HepG2 (cell line): ENCODE results near the gene IFITM10. TPM values are rescaled to one million over a fixed set of nuclear protein-coding genes. Genes with fewer than 3 reads are reported as not detected.

Experiments
- BCL3 ChIP-seq: sonication (generic); formaldehyde crosslinking; IDR thresholded peaks from 2 replicates; pipeline ENCODE4 v1.5.1; 2020; ENCODE audit warnings: mild to moderate bottlenecking, missing genetic modification reagents, moderate library complexity
- HMG20A ChIP-seq: IDR thresholded peaks from 2 replicates; pipeline ENCODE4 v1.6.1; 2016; ENCODE audit warnings: borderline replicate concordance
- IRF9 ChIP-seq: sonication (generic); formaldehyde crosslinking; IDR thresholded peaks from 2 replicates; pipeline ENCODE4 v1.8.0; 2022; ENCODE audit warnings: missing genetic modification reagents, mild to moderate bottlenecking, borderline replicate concordance
- KLF12 ChIP-seq: sonication (generic); formaldehyde crosslinking; IDR thresholded peaks from 2 replicates; pipeline ENCODE4 v1.4.0; 2020; ENCODE audit warnings: missing genetic modification reagents, borderline replicate concordance
- MIER2 ChIP-seq: IDR thresholded peaks from 2 replicates; pipeline ENCODE4 v1.6.1; 2016; ENCODE audit warnings: missing biosample characterization, missing genetic modification reagents
- MIER3 ChIP-seq: IDR thresholded peaks from 2 replicates; pipeline ENCODE4 v1.6.1; 2016; ENCODE audit warnings: missing compliant biosample characterization, borderline replicate concordance
- PHF8 ChIP-seq: sonication (generic); formaldehyde crosslinking; IDR thresholded peaks from 2 replicates; pipeline ENCODE4 v1.5.0; 2020; ENCODE audit warnings: missing genetic modification reagents
- RELA ChIP-seq: sonication (generic); formaldehyde crosslinking; IDR thresholded peaks from 2 replicates; pipeline ENCODE4 v1.4.0; 2020; ENCODE audit warnings: missing genetic modification reagents
- SP4 ChIP-seq: sonication (generic); formaldehyde crosslinking; IDR thresholded peaks from 2 replicates; pipeline ENCODE4 v1.8.1; 2023; ENCODE audit warnings: mild to moderate bottlenecking, missing genetic modification reagents
- SRSF9 ChIP-seq: fragments of 200-400 bp; formaldehyde crosslinking; IDR thresholded peaks from 2 replicates; pipeline ENCODE4 v1.6.1; 2018; ENCODE audit warnings: borderline replicate concordance, mild to moderate bottlenecking, low read depth, low read length; ENCODE audit not compliant: insufficient read depth, poor library complexity, severe bottlenecking
- ZFAT ChIP-seq: sonication (generic); formaldehyde crosslinking; conservative IDR thresholded peaks from 2 replicates; pipeline ENCODE4 v1.8.1; 2023; ENCODE audit warnings: missing genetic modification reagents, inconsistent platforms
- ZMYM3 ChIP-seq: sonication (generic); formaldehyde crosslinking; IDR thresholded peaks from 2 replicates; pipeline ENCODE4 v1.5.1; 2020; ENCODE audit warnings: mild to moderate bottlenecking, missing genetic modification reagents
- ZNF276 ChIP-seq: sonication (generic); formaldehyde crosslinking; IDR thresholded peaks from 2 replicates; pipeline ENCODE4 v1.4.0; 2020; ENCODE audit warnings: mild to moderate bottlenecking, low read depth, missing genetic modification reagents
- ZNF34 ChIP-seq: sonication (generic); formaldehyde crosslinking; IDR thresholded peaks from 2 replicates; pipeline ENCODE4 v1.4.0; 2020; ENCODE audit warnings: mild to moderate bottlenecking, missing genetic modification reagents, borderline replicate concordance
- ZNF350 ChIP-seq: sonication (generic); formaldehyde crosslinking; IDR thresholded peaks from 2 replicates; pipeline ENCODE4 v1.4.0; 2020; ENCODE audit warnings: mild to moderate bottlenecking, low read depth, missing genetic modification reagents, borderline replicate concordance
- ZNF746 ChIP-seq: sonication (generic); formaldehyde crosslinking; IDR thresholded peaks from 2 replicates; pipeline ENCODE4 v1.8.0; 2022; ENCODE audit warnings: mild to moderate bottlenecking, missing genetic modification reagents
- polyA plus RNA-seq, 8 experiments: library from polyadenylated mRNA; depleted of rRNA in 3 of 8; stranded (reverse) in 7 of 8; unstranded in 1 of 8; fragments of >200 nt; fragmentation: Illumina TruSeq in 4 of 8; extraction: Trizol in 4 of 8; gene quantifications; 2 replicates each; pipeline versions ENCODE4 v1.2.1 to v1.2.3, GENCODE V29; 2011 to 2016; ENCODE audit warnings: low read depth in 4 of 8, missing spikeins in 1 of 8, mixed read lengths in 1 of 8; ENCODE audit not compliant: insufficient read depth in 1 of 8
- total RNA-seq, 5 experiments: library from RNA; depleted of rRNA; stranded (reverse); fragments of >200 nt; fragmentation: Illumina TruSeq; extraction: Trizol; gene quantifications; 2 replicates each; pipeline ENCODE4 v1.2.3, GENCODE V29; 2016; ENCODE audit warnings: low read depth in 1 of 5

The IFITM10 gene
- total and polyA plus RNA-seq, 2 of the 13 experiments (the other 11 are each of a cell fraction or from before 2014, with no cell fraction given) = 0.09 to 0.13 TPM

- TF ChIP-seq ZFAT (CRISPR knock-in tag) (no peak), IRF9 (CRISPR knock-in tag) (peak; percentile 60), ZNF746 (CRISPR knock-in tag) (no peak), MIER3 (CRISPR knock-in tag) (peak; percentile 53; the same call in 1 of the 2 replicates), KLF12 (CRISPR knock-in tag) (no peak), BCL3 (CRISPR knock-in tag) (peak; percentile 61), PHF8 (CRISPR knock-in tag) (peak; percentile 39; the same call in 1 of the 2 replicates), ZNF350 (CRISPR knock-in tag) (peak; percentile 51), HMG20A (CRISPR knock-in tag) (no peak; the same call in 1 of the 2 replicates), ZNF276 (CRISPR knock-in tag) (peak; percentile 95; the same call in 1 of the 2 replicates), ZNF34 (0 out of 2 replicates have a peak, but pooled peaks have one; percentile 30), SRSF9 (no peak), SP4 (CRISPR knock-in tag) (peak; percentile 45; the same call in 1 of the 2 replicates), ZMYM3 (CRISPR knock-in tag) (peak; percentile 27; the same call in 1 of the 2 replicates), MIER2 (0 out of 2 replicates have a peak, but pooled peaks have one; percentile 33), RELA (no peak)
These were observed 56.9 kb downstream of the IFITM10 start (continued) for GRCh38 chr11:1693327-1694063.
